ENCODE measurements around the gene KCNN3.

The KCNN3 gene

GRCh38 chr1:154793685-154794084 is 76.4 kb downstream of the KCNN3 start:
- H3K27me3 ChIP-seq (ENCODE audit: insufficient read depth, low read length), result no peaks in the 10 kb centered on the region
- H3K4me3 ChIP-seq (ENCODE audit: low read length), result no peak overlapping the region
- H3K4me1 ChIP-seq (ENCODE audit: insufficient read depth, low read length), result no peaks in the 10 kb centered on the region

GRCh38 chr1:154792899-154793298 is 77.2 kb downstream of the KCNN3 start:
- H3K9ac ChIP-seq (ENCODE audit: low read depth, low read length), result no peak overlapping the region
- no peaks in the 10 kb centered on the region for H3K9me3 ChIP-seq (ENCODE audit: insufficient read depth, low read depth, low read length)
- no peak overlapping the region for H3K4me3 ChIP-seq (ENCODE audit: low read length)
- H3K27ac ChIP-seq (ENCODE audit: low read length), result no peak overlapping the region
- H3K27me3 ChIP-seq (ENCODE audit: insufficient read depth, low read length), result no peaks in the 10 kb centered on the region
- no peaks in the 10 kb centered on the region for H3K36me3 ChIP-seq (ENCODE audit: insufficient read depth, low read depth, low read length)
- H3K4me1 ChIP-seq (ENCODE audit: insufficient read depth, low read length), result peaks cover 3% of the 10 kb centered on the region; the same call in 1 of the 2 replicates

More at GRCh38 chr1:154793685-154794084, 76.4 kb downstream of the KCNN3 start:
- no peaks in the 10 kb centered on the region for H3K9me3 ChIP-seq (ENCODE audit: insufficient read depth, low read depth, low read length)
- no peak overlapping the region for H3K9ac ChIP-seq (ENCODE audit: low read depth, low read length)
- H3K36me3 ChIP-seq (ENCODE audit: insufficient read depth, low read depth, low read length), result no peaks in the 10 kb centered on the region
- no peak overlapping the region for H3K27ac ChIP-seq (ENCODE audit: low read length)

- H3K27ac ChIP-seq (ENCODE audit: low read length), result no peak overlapping the region
- H3K9ac ChIP-seq (ENCODE audit: low read depth, low read length), result no peak overlapping the region
Measured at GRCh38 chr1:154791292-154792166, 78.6 kb downstream of the KCNN3 start.

GRCh38 chr1:154788886-154789285 is 81.2 kb downstream of the KCNN3 start:
- no peaks in the 10 kb centered on the region for H3K9me3 ChIP-seq (ENCODE audit: insufficient read depth, low read depth, low read length)
- H3K27me3 ChIP-seq (ENCODE audit: insufficient read depth, low read length), result no peaks in the 10 kb centered on the region
- no peak overlapping the region for H3K9ac ChIP-seq (ENCODE audit: low read depth, low read length)
- no peak overlapping the region for H3K27ac ChIP-seq (ENCODE audit: low read length)
- peaks cover 3% of the 10 kb centered on the region; the same call in 1 of the 2 replicates for H3K4me1 ChIP-seq (ENCODE audit: insufficient read depth, low read length)
- H3K36me3 ChIP-seq (ENCODE audit: insufficient read depth, low read depth, low read length), result no peaks in the 10 kb centered on the region
- H3K4me3 ChIP-seq (ENCODE audit: low read length), result no peak overlapping the region

More at GRCh38 chr1:154791292-154792166, 78.6 kb downstream of the KCNN3 start:
- Histone ChIP-seq H3K9me3 (ENCODE audit: insufficient read depth, low read depth, low read length) (no peaks in the 10 kb centered on the region), H3K27me3 (ENCODE audit: insufficient read depth, low read length) (no peaks in the 10 kb centered on the region), H3K4me3 (ENCODE audit: low read length) (no peak overlapping the region), H3K4me1 (ENCODE audit: insufficient read depth, low read length) (peaks cover 3% of the 10 kb centered on the region; the same call in 1 of the 2 replicates), H3K36me3 (ENCODE audit: insufficient read depth, low read depth, low read length) (no peaks in the 10 kb centered on the region)

GRCh38 chr1:154788110-154788870 is 81.8 kb downstream of the KCNN3 start:
- Histone ChIP-seq H3K9ac (ENCODE audit: low read depth, low read length) (no peak overlapping the region), H3K36me3 (ENCODE audit: insufficient read depth, low read depth, low read length) (no peaks in the 10 kb centered on the region), H3K27ac (ENCODE audit: low read length) (no peak overlapping the region), H3K4me1 (ENCODE audit: insufficient read depth, low read length) (peaks cover 3% of the 10 kb centered on the region; the same call in 1 of the 2 replicates), H3K4me3 (ENCODE audit: low read length) (no peak overlapping the region), H3K9me3 (ENCODE audit: insufficient read depth, low read depth, low read length) (no peaks in the 10 kb centered on the region), H3K27me3 (ENCODE audit: insufficient read depth, low read length) (no peaks in the 10 kb centered on the region)

- Histone ChIP-seq H3K4me1 (ENCODE audit: insufficient read depth, low read length) (peaks cover 3% of the 10 kb centered on the region; the same call in 1 of the 2 replicates), H3K4me3 (ENCODE audit: low read length) (no peak overlapping the region), H3K27me3 (ENCODE audit: insufficient read depth, low read length) (no peaks in the 10 kb centered on the region), H3K36me3 (ENCODE audit: insufficient read depth, low read depth, low read length) (no peaks in the 10 kb centered on the region), H3K9me3 (ENCODE audit: insufficient read depth, low read depth, low read length) (no peaks in the 10 kb centered on the region), H3K27ac (ENCODE audit: low read length) (no peak overlapping the region), H3K9ac (ENCODE audit: low read depth, low read length) (no peak overlapping the region)
Measured at GRCh38 chr1:154786804-154787570, 83.1 kb downstream of the KCNN3 start.

- Histone ChIP-seq H3K27me3 (ENCODE audit: insufficient read depth, low read length) (no peaks in the 10 kb centered on the region), H3K9ac (ENCODE audit: low read depth, low read length) (no peak overlapping the region), H3K27ac (ENCODE audit: low read length) (no peak overlapping the region), H3K4me1 (ENCODE audit: insufficient read depth, low read length) (peaks cover 3% of the 10 kb centered on the region; the same call in 1 of the 2 replicates), H3K36me3 (ENCODE audit: insufficient read depth, low read depth, low read length) (no peaks in the 10 kb centered on the region), H3K4me3 (ENCODE audit: low read length) (no peak overlapping the region), H3K9me3 (ENCODE audit: insufficient read depth, low read depth, low read length) (no peaks in the 10 kb centered on the region)
Measured at GRCh38 chr1:154784924-154785531, 85.1 kb downstream of the KCNN3 start.

- H3K9ac ChIP-seq (ENCODE audit: low read depth, low read length), result no peak overlapping the region
- H3K27me3 ChIP-seq (ENCODE audit: insufficient read depth, low read length), result no peaks in the 10 kb centered on the region
- no peak overlapping the region for H3K27ac ChIP-seq (ENCODE audit: low read length)
- H3K36me3 ChIP-seq (ENCODE audit: insufficient read depth, low read depth, low read length), result no peaks in the 10 kb centered on the region
- no peaks in the 10 kb centered on the region for H3K9me3 ChIP-seq (ENCODE audit: insufficient read depth, low read depth, low read length)
- H3K4me3 ChIP-seq (ENCODE audit: low read length), result no peak overlapping the region
- H3K4me1 ChIP-seq (ENCODE audit: insufficient read depth, low read length), result peaks cover 3% of the 10 kb centered on the region; the same call in 1 of the 2 replicates
Measured at GRCh38 chr1:154784416-154784815, 85.7 kb downstream of the KCNN3 start.

GRCh38 chr1:154783976-154784375 is 86.1 kb downstream of the KCNN3 start:
- no peaks in the 10 kb centered on the region for H3K36me3 ChIP-seq (ENCODE audit: insufficient read depth, low read depth, low read length)
- peaks cover 3% of the 10 kb centered on the region; the same call in 1 of the 2 replicates for H3K4me1 ChIP-seq (ENCODE audit: insufficient read depth, low read length)
- no peaks in the 10 kb centered on the region for H3K27me3 ChIP-seq (ENCODE audit: insufficient read depth, low read length)
- H3K27ac ChIP-seq (ENCODE audit: low read length), result no peak overlapping the region
- H3K4me3 ChIP-seq (ENCODE audit: low read length), result no peak overlapping the region
- no peaks in the 10 kb centered on the region for H3K9me3 ChIP-seq (ENCODE audit: insufficient read depth, low read depth, low read length)
- H3K9ac ChIP-seq (ENCODE audit: low read depth, low read length), result no peak overlapping the region

- H3K36me3 ChIP-seq (ENCODE audit: insufficient read depth, low read depth, low read length), result no peaks in the 10 kb centered on the region
- no peak overlapping the region for H3K4me3 ChIP-seq (ENCODE audit: low read length)
- H3K9ac ChIP-seq (ENCODE audit: low read depth, low read length), result no peak overlapping the region
- H3K4me1 ChIP-seq (ENCODE audit: insufficient read depth, low read length), result no peaks in the 10 kb centered on the region
- H3K27me3 ChIP-seq (ENCODE audit: insufficient read depth, low read length), result no peaks in the 10 kb centered on the region
- H3K9me3 ChIP-seq (ENCODE audit: insufficient read depth, low read depth, low read length), result 0 out of 2 replicates have a peak, but pooled peaks cover 3% of the 10 kb centered on the region
- no peak overlapping the region for H3K27ac ChIP-seq (ENCODE audit: low read length)
Measured at GRCh38 chr1:154780541-154780940, 89.5 kb downstream of the KCNN3 start.
